GM19099 (cell line): ENCODE measurements around the gene HEXIM1.

Experiments
- POLR2A ChIP-seq: IDR thresholded peaks from 3 replicates; pipeline ENCODE4 v1.6.1; 2011; ENCODE audit warnings: low read depth; ENCODE audit not compliant: insufficient read length; ENCODE audit errors: extremely low read depth

HEXIM1 gene

DNA sequence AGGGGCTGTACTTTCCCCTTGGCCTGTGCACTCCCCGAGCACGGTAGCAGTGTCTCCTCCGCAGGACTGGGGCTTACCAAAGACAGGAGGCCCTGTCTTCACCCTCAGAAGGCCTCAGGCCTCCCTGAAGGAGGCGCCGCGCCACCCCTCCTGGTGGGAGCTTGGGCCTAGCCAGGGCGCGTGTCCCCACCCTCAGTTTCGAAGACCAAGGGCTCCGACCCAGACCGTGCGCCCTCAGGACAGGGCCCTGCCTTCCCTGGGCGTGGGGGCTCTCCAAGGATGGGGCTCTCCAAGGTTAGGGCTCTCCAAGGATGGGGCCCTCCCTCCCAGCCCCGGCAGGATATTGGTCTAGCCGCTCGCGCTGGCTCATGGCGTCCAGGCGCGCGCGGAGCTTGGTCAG is 27.7 kb upstream of the HEXIM1 start:
- no peak for TF ChIP-seq POLR2A

- no peak for TF ChIP-seq POLR2A
Measured at GRCh38 chr17:45121055-45121454, 27.2 kb upstream of the HEXIM1 start.

GRCh38 chr17:45123076-45123770 is 25.1 kb upstream of the HEXIM1 start:
- no peak for TF ChIP-seq POLR2A

GRCh38 chr17:45123930-45124796 is 24.1 kb upstream of the HEXIM1 start:
- TF ChIP-seq POLR2A = no peak

GRCh38 chr17:45125509-45125908 is 22.8 kb upstream of the HEXIM1 start:
- TF ChIP-seq POLR2A = no peak

DNA sequence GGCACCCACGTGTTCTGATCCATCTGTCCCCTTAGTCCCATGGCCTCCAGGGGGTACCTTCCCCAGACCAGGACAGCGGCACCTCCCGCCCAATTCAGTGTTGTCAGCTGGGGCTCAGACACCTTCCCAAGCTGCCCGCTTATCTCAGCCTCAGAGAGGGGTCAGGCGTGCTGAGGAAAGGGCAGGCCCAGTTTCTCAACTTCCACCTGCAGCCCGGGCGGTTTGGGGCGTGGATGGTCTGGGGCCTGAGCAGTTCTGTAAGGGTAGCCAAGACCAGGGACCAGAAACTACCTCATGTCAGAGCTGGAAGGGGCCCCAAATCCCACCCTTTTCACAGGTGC is 21.1 kb upstream of the HEXIM1 start:
- no peak for TF ChIP-seq POLR2A

DNA sequence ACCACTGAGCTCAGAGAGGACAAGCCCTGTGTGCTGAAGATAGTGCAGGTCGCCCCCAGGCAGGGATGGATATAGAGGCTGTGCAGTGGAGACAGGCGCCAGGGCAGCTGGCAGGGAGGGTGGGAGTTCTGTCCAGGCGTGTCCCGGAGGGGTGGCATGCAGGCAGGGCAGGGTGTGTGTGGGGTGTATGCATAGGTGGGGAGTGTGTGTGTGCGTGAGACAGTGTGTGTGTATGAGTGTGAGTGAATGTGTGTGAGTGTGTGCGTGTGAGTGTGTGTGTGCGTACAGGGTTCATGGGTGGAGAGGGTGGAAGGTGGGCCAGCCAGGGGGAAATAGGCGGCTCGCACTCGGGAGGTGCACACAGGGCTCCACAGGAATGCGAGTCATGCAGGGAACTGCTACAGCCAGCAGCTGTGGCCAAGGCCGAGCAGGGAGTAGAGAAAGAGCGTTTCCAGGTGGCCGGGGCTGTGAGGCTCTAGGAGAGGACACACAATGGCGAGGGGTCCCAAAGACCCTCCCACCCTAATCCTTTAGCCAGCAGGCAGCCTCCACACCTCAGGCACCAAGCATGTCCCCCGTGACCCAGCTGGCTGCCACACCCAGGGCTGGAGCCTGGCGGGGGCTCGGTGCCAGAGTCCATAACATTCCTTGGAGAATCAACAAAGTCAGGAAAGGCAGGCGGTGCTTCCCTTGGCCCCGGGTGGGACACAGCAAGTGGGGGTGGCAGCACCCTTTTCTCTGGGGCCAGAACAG is 20.6 kb upstream of the HEXIM1 start:
- no peak for TF ChIP-seq POLR2A

GRCh38 chr17:45128331-45128730 is 19.9 kb upstream of the HEXIM1 start:
- TF ChIP-seq POLR2A = no peak

- TF ChIP-seq POLR2A = no peak
Measured at GRCh38 chr17:45128989-45129388, 19.3 kb upstream of the HEXIM1 start.

DNA sequence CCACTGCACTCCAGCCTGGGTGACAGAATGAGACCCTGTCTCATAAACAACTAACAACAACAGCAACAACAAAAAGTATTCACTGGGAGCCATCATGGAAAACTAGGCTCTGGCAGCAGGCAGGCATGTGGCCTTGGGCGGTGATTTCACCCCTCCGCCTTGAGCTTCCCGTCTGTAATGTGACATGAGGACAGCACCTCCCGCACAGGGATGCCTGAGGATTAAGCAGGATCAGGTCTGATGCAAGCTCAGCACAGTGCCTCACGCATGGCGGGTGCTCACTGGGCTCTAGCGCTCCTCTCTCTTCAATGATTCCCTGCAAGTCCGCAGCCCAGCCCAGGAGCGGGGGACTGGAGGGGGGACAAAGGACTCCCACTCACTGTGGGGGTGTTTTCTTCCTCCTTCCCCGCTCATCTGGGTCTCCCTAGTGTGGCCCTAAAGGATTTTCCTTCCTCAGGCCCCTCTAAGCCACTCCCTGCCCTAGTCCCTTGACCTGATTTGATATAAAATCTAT is 18.8 kb upstream of the HEXIM1 start:
- TF ChIP-seq POLR2A = no peak

DNA sequence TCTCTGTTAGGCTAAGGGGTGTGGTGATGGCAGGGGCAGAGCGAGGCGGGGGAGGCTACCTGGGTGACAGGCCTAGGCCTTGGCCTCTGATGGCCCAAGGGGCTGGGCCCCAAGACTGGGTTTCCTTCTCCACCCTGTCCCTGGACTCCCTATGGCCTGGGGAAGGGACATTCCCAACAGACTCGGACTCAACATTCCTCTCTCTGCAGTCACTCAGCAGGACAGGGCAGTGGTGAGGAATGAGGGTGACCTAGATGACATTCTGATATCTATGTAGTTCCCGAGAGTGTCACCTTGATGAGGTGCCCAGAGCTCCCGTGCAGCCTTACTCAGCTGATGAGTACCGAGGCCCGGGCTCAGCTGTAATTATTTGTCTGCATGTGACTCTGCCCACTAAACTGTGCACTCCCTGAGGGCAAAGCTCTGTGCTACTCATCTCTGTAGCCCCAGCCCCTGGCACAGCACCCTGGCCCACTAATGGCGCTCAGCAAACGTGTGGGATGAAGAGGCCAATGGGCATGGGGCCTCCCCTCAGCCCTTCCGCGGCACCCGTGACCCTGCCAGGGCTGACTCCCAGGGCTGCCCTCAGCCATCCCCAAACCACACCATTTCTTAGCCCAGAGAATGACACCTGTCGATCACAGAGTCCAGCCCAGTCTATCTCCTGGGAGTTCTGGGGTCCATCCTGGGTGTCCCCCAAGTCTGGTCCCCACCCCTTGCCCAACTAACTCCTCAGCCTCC is 18.2 kb upstream of the HEXIM1 start:
- no peak for TF ChIP-seq POLR2A

GRCh38 chr17:45130681-45131615 is 17.3 kb upstream of the HEXIM1 start:
- no peak for TF ChIP-seq POLR2A

GRCh38 chr17:45131616-45132319 is 16.5 kb upstream of the HEXIM1 start:
- TF ChIP-seq POLR2A = no peak
